Measurements from ENCODE around the gene TCF7L1.
"Not testable (repeated sequence)": the region's sequence is repeated elsewhere in the genome, so short reads cannot be mapped to it uniquely, and the experiment has no call there.

The TCF7L1 gene

GRCh38 chr2:85326406-85327159 is 193.4 kb downstream of the TCF7L1 start:
- no peak for DNase-seq (ENCODE audit: low read depth)

- no peak for DNase-seq (ENCODE audit: low read depth)
Measured at GRCh38 chr2:85327160-85327821, 194.1 kb downstream of the TCF7L1 start.

GRCh38 chr2:85327822-85328617 is 194.8 kb downstream of the TCF7L1 start, which contains the start of gene TGOLN2:
Gene TGOLN2 (minus strand): TSS chr2:85327989. CDS start chr2:85327962, 27 bp downstream.
- peak; percentile 79 for DNase-seq (ENCODE audit: low read depth)

- no peak for DNase-seq (ENCODE audit: low read depth)
Measured at GRCh38 chr2:85329181-85329651, 196.0 kb downstream of the TCF7L1 start.

- not testable (repeated sequence) for DNase-seq (ENCODE audit: low read depth)
Measured at GRCh38 chr2:85329701-85330100, 196.5 kb downstream of the TCF7L1 start.

GRCh38 chr2:85330839-85331636 is 197.8 kb downstream of the TCF7L1 start:
- DNase-seq (ENCODE audit: low read depth) = no peak

GRCh38 chr2:85333877-85334276 is 200.7 kb downstream of the TCF7L1 start:
- DNase-seq (ENCODE audit: low read depth) = not testable (repeated sequence)

- no peak for DNase-seq (ENCODE audit: low read depth)
Measured at GRCh38 chr2:85334928-85335327, 201.7 kb downstream of the TCF7L1 start.

GRCh38 chr2:85340034-85340892 is 207.1 kb downstream of the TCF7L1 start:
- DNase-seq (ENCODE audit: low read depth) = no peak

- no peak for DNase-seq (ENCODE audit: low read depth)
Measured at GRCh38 chr2:85341269-85342029, 208.3 kb downstream of the TCF7L1 start.

GRCh38 chr2:85342156-85342555 is 209.0 kb downstream of the TCF7L1 start:
- DNase-seq (ENCODE audit: low read depth) = no peak

- not testable (repeated sequence) for DNase-seq (ENCODE audit: low read depth)
Measured at GRCh38 chr2:85343207-85343895, 210.2 kb downstream of the TCF7L1 start.

GRCh38 chr2:85344356-85344954 is 211.3 kb downstream of the TCF7L1 start:
- DNase-seq (ENCODE audit: low read depth) = no peak

- DNase-seq (ENCODE audit: low read depth) = no peak
Measured at GRCh38 chr2:85347599-85347998, 214.4 kb downstream of the TCF7L1 start.

GRCh38 chr2:85353876-85354285 is 220.7 kb downstream of the TCF7L1 start:
- no peak for DNase-seq (ENCODE audit: low read depth)

GRCh38 chr2:85354286-85355072 is 221.3 kb downstream of the TCF7L1 start, which contains the start of the genes ELMOD3 and RETSAT:
Gene ELMOD3 (plus strand): TSS chr2:85354769. CDS start chr2:85357199, 2,430 bp downstream.
Gene RETSAT (minus strand): TSS chr2:85354528. CDS start chr2:85354507, 21 bp downstream.
- peak; percentile 98 for DNase-seq (ENCODE audit: low read depth)

- no peak for DNase-seq (ENCODE audit: low read depth)
Measured at GRCh38 chr2:85355073-85355410, 221.8 kb downstream of the TCF7L1 start.

- no peak for DNase-seq (ENCODE audit: low read depth)
Measured at GRCh38 chr2:85355521-85355920, 222.3 kb downstream of the TCF7L1 start.

All from fibroblast of the conjunctiva (primary cell).